ENCODE results near the gene LARGE1. TPM values are rescaled to one million over a fixed set of nuclear protein-coding genes. Genes with fewer than 3 reads are reported as not detected.
A peak's percentile ranks its signal among the peaks of the same experiment; 100 is the strongest.

LARGE1 gene
- total RNA-seq, 1 donor from 2014 or later, result 140 TPM

DNA sequence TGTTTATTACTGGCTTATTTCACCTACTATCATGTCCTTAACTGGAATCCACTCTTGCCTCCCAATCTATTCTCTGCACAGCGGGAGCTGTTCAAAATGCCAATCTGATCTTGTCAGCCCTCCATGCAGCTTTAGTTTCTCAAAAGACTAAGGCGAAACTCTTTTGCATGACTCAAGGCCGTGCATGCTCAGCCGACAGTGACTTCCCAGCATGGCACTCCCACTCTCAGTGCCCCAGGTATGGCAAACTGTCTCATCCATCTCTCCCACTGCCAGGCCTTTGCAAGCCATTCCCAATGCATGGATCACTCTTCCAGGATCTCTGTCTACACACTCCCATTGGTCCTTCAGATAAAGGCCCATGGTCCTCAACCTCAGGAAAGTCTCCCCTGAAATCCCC lies 245.9 kb downstream of the LARGE1 start:
- ATAC-seq (ENCODE audit: poor library complexity), result no peak
- intact Hi-C loops (cut with DNase I), result no loop called here

DNA sequence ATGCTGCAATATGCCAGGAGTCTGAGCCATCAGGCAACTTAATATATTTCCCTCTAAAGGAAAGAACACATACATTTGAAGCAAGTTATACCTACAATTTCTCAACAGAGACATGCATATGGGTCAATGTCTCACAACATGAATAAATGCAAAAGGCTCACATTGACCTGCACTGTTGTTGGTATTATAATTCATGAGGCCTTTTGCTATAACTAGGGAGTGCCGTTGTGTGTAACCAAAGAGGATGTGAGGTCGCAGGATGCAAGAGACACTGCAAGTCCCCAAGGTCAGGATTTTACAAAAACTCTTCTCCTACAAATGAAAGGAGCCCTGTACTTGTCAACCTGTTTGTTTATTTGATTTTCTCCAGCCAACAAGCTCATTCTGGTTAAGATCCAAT lies 250.5 kb downstream of the LARGE1 start:
- intact Hi-C loops (cut with DNase I), result no loop called here
- no peak for DNase-seq
- ATAC-seq (ENCODE audit: poor library complexity), result no peak

More for the DNA sequence above, 245.9 kb downstream of the LARGE1 start:
- DNase-seq, result no peak

DNA sequence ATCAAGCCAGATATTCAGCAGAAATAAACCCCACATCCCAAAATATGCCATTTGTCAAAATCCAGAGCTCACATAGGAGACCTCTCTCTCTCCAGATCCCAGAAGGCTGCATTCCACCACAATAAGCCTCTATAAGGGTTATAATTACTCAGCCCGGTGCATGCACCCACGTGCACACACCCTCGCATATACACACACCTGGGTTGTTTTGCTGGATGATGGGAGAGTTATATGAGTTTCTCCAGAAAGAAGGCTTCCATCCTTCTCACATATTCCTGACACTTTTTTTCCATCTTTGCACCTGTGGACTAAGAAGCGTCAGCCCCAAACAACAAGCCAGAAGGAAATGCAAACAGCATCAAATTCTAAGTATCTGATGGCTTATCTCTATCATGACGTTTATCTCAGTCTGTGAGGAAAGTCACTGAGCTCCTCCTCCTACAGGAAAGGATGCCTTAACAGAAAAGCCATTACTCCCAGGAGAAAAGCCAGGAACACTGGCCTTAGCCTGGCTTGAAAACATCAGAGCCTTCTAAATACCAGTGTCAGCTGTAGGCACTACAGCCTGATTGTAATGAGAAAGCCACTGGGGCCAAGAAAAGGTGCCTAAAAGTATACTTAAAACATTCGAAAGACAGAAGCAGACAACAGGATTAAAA lies 253.2 kb downstream of the LARGE1 start:
- no peak for ATAC-seq (ENCODE audit: poor library complexity)
- intact Hi-C loops (cut with DNase I), result no loop called here

DNA sequence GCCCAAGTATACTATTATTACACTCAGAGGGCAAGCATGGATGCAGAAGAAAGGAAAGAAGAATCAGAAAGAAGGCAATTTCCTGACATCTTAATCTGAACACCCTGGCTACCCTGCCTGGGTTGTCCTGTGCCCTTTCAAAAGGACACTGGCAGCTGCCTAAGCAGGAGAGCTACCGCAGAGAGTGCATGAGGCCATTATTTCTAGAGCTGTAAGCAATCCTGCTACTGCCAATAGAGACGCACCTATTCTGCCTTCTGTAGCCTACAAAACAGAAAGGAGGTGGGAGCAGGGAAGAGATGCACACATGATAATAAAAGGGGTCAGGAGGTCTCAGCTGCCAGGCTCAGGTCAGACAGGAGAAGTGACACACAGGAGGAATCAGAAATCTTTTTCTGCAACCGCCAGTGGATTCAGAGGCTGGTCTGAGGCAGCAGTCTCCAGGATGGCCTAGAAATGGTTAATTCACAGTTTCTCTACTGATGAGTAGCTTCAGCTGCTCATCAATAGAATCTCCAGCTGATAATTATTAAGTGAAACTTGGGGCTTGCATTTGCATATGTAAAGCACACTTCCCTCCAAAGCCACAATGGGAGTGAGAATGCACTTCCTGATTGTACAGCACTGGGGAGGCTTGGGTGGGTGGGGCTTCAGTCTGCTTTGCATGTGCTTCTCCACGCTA lies 253.9 kb downstream of the LARGE1 start:
- peak; percentile 48 for ATAC-seq (ENCODE audit: poor library complexity)
- intact Hi-C loops (cut with DNase I), result no loop called here
- DNase-seq, result no peak

More for the DNA sequence above, 253.2 kb downstream of the LARGE1 start:
- no peak for DNase-seq

DNA sequence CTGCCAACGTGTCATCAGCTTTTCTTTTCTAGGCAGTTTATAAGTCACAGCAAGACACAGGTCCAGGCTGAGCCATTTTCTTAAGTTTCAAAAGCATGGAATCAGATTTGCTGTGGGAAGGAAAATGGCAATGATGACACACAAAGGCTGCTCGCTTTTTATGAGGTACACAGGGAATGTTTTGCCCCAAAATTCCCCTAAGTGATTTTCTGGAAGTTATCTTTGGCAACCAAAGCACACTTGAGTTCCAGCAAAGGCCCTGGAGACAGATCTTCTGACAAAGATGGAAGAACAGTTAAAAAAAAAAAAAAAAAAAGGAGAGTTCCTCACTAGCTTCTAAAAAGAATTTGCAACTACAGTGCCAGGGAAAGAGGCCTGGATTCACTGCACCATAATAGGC lies 260.8 kb downstream of the LARGE1 start:
- peak; percentile 58 for ATAC-seq (ENCODE audit: poor library complexity)
- no peak for DNase-seq
- intact Hi-C loops (cut with DNase I), result loop anchor here (10.0 kb wide), 1 partner anchor 255 kb away; no protein-coding TSS in a partner anchor

DNA sequence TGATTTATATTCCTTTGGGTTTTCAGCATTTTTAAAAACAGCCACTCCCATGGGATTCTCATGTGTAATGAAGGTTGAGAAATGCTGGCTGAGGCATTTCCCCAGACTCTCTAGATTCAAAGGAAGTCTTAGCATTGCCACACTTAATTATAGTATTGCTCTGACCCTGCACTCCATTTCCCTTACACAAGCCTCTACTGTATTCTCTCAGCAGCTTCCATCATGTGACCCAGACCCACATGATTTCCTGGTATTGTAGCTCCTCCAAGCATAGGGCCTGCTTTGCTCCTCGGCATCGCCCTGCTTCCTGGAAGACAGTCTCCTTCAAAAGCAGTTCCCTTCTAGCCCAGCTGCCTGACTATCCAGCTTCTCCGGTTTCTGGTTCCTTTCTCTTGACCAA lies 261.5 kb downstream of the LARGE1 start:
- DNase-seq (peak; percentile 61), ATAC-seq (ENCODE audit: poor library complexity) (peak; percentile 67)
- intact Hi-C loops (cut with DNase I), result loop anchor here (10.0 kb wide), 1 partner anchor 256 kb away; no protein-coding TSS in a partner anchor

DNA sequence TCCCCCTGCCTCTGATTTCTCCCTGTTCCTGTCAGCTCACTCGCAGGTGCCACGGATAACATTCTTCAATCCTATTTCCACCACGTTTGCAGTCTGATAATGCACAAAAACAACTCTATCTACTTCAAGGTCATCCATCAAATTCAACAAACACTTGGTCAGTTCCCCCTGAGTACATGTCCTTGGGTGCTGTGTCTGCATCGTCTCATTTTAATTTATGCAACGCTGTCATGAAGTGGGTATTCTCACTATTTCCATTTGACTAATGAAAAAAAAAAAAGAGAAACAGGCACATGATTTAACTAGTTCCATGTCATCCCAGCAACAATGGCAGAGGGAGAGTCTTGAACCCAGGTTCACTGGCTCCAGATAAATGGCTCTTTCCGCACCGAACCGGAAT lies 262.6 kb downstream of the LARGE1 start:
- intact Hi-C loops (cut with DNase I), result loop anchor here (10.0 kb wide), 1 partner anchor 257 kb away; no protein-coding TSS in a partner anchor
- ATAC-seq (ENCODE audit: poor library complexity), result peak; percentile 31
- no peak for DNase-seq

DNA sequence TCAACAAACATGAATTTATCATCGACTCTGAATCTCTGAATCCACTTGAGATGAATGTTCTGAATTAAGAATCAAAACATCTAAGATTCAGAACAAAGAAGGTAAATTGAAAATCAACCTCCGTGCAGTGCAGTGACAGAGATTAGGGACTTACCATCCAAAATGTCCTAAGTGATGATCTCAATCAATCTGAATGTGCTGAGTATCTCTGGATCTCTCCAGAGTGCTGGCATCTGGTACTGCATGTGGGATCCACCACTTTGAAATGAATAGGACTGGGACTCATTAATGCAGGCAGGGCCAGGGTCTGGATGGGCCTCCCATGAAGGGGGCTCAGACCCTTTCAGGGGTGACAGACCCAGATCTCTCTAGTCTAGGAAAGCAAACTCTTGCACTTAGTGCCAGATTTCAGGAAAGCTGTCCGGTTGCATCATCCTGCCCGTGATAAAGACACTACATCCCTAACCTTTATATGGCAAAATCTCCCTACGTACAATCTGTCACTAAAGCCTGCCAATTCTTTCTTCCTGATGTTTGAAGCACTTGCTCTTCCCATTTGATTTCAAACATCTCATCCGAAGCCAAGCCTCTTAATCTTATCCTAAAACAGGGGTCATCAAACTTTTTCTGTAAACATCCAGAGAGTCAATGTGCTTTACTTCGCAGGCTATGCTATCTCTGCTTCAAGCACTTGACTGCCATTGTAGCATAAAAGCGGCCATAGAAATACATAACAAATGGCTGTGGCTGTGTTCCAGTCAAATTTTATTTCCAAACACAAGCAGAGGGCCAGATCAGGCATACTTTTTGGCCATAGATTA lies 263.3 kb downstream of the LARGE1 start:
- intact Hi-C loops (cut with DNase I), result loop anchor here (10.0 kb wide), 1 partner anchor 258 kb away; no protein-coding TSS in a partner anchor
- ATAC-seq (ENCODE audit: poor library complexity) (peak; percentile 42), DNase-seq (no peak)

DNA sequence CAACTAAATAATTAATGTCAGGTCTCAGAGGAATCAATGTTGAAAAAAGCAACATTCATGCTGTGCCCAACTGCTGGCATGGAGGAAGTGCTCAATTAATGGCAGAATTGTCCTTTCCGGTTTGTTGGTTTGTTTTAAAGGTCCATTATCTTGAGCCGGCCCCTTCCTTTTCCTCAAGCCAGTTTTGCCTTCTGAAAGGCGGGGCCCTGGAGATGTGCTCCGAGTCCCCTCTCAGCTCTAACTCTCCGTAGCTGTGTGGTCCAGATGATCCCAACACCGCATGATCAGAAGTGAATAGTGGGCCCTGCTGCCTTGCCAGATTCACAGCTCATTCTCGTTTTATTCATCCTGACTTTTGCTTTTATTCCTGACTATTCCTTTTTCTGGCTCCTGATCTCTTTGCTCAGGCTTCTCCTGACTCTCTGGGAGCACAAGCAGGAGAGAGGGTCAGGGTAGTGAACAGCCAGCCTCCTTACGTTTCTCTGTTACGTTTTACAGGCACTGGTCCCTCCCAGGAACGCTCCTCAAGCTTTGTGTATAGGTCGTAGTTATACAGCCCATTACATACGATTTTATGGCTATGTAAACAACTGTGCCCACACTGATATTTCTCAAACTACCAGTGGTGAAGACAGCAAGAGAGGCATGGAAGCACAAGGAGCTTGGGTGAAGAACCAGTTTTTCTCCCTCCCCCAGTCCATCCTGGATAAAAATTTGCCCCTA lies 265.9 kb downstream of the LARGE1 start:
- intact Hi-C loops (cut with DNase I), result loop anchor here (10.0 kb wide), 1 partner anchor 260 kb away; no protein-coding TSS in a partner anchor
- DNase-seq (no peak), ATAC-seq (ENCODE audit: poor library complexity) (no peak)

DNA sequence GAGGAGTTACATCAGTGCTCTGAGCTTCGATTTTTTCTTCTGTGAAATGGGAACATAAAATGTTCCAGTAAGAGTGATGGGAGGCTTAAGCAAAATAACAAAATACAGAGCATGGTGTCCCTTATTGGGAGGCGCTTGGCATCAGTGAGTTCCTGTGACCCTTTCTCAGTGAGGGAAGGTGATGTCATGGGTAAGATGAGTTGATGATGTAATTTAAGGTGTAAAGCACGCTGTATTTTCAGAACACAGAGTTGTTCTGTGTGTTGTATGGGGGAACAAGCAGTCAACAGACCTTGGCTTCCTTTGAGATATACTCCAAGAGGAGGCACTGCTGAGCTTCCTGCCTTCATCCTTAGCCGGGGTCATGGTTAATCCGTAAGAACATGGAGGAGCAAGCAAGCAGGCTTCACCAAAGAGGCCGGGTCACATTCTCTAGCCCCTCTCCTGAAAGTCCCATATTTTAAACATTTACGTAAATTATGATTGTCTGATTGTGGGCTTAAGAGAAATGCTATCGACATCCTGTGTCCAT lies 266.7 kb downstream of the LARGE1 start:
- no peak for ATAC-seq (ENCODE audit: poor library complexity)
- no peak for DNase-seq
- intact Hi-C loops (cut with DNase I), result loop anchor here (10.0 kb wide), 1 partner anchor 261 kb away; no protein-coding TSS in a partner anchor

DNA sequence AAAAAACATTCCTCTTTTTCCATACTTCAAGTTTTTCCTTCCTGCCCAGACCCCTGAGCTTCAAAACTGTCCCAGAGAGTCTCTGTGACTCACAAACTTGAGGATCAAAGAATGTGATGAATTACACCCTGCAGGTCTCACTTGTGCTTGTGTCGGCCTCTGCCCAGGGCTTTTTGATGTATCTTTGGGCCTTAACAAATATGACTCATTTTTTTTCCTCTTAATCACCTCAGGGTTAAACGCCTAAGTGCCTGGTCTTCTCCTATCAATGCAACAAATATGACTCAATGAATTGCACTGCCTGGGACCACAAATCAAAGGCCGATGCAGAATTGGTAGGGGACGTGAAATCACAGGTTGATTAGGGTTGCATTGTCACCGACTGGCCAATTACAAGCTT lies 267.7 kb downstream of the LARGE1 start:
- no peak for ATAC-seq (ENCODE audit: poor library complexity)
- intact Hi-C loops (cut with DNase I), result loop anchor here (10.0 kb wide), 1 partner anchor 262 kb away; no protein-coding TSS in a partner anchor
- no peak for DNase-seq

DNA sequence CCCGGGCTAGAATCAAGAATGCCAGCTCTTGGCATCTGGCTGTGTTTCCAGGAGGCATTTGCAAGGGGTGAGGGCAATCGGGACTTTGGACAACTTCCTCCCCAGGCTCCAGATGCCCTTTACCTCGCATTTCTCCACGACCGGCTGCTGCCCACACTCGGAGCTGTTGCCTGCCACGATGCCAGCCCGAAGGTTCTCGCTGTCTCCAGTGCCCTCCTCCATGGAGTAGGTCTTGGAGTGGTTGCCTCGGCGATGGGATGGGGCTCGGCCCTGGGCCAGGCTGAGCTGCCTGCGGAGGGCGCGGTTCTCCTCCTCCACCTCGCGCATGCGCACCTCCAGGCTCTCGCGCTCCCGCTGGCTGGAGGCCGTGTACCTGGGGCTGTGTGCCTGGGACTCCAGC lies 270.0 kb downstream of the LARGE1 start:
- intact Hi-C loops (cut with DNase I), result loop anchor here (10.0 kb wide), 1 partner anchor 265 kb away; no protein-coding TSS in a partner anchor
- DNase-seq (peak; percentile 44), ATAC-seq (ENCODE audit: poor library complexity) (peak; percentile 28)

DNA sequence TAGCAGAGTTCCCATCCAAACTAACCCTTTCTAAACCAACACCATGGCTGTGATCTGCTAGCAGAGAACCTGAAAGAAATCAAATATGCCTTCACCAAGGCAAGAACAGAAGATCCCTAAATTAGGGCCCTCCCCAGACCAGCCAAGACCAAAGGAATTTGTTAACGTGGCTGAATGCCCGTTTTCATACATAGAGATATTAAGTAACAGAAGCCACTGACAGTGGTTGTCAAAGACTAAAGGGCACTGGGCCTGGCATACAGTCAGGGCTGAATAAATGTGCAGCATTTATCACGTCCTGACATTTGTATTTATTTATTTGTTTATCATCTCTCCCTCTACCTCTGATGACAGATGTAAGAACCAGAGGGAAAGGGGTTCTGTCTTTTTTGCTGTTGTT lies 271.8 kb downstream of the LARGE1 start:
- DNase-seq, result no peak

DNA sequence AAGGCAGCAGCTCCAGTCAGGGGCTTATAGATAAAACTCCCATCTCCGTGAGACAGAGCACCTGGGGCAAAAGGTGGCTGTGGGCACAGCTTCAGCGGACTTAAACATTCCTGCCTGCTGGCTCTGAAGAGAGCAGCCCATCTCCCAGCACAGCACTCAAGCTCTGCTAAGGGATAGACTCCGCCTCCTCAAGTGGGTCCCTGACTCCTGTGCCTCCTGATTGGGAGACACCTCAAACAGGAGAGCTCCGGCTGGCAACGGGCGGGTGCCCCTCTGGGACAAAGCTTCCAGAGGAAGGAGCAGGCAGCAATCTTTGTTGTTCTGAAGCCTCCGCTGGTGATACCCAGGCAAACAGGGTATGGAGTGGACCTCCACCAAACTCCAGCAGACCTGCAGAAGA lies 279.4 kb downstream of the LARGE1 start:
- DNase-seq (no peak), ATAC-seq (ENCODE audit: poor library complexity) (no peak)
- intact Hi-C loops (cut with DNase I), result no loop called here

More for the DNA sequence above, 271.8 kb downstream of the LARGE1 start:
- peak; percentile 80 for ATAC-seq (ENCODE audit: poor library complexity)
- intact Hi-C loops (cut with DNase I), result no loop called here

DNA sequence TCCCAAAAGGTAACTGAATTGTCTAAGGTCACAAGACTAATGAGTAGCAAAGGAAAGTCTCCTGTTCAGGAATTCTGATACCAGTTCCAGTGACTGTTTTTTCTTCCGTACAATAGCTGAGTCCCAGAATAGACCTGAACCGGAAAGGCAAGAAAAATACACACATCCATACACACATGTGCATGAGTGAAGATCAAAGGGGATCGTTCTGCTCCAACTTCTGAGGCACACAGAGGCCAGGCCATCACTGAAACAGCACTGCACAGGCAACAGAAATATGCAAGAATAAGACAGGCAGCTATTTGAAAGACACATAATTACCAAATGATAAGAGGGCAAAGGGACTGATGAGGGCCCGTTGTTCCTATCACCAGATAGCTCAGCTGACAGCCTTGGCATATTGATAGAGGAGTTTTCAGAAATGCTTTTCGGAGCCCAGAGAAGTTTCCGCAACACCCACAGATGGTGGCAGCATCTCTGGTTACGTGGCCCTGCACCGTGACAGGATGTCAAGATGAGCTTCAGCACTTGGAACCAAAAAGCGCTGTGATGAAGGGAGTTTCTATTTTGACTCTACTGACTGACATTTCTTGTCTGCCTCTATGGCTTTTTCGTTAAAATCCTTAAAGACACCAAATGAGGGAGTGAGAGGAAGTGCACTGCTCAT lies 280.6 kb downstream of the LARGE1 start:
- DNase-seq (no peak), ATAC-seq (ENCODE audit: poor library complexity) (peak; percentile 86)
- intact Hi-C loops (cut with DNase I), result no loop called here

DNA sequence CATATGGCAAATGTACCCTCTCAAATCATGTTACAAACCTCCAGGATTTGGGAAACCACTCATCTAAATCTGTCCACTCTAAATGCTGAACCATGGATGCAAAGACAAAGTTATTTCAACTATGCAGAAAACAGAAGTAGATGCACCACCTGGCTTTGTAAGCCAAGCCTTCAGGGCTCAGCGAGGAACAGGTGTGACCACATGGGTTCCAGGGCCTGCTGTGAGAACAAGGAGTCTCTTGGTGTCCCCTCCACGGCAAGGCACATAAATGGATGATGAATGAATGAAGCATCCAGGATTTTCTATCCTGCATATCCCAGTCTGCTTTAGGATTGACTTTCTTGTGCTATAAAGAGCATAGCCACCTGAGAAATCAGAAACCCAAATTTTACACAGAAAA lies 284.5 kb downstream of the LARGE1 start:
- intact Hi-C loops (cut with DNase I), result no loop called here
- no peak for DNase-seq

DNA sequence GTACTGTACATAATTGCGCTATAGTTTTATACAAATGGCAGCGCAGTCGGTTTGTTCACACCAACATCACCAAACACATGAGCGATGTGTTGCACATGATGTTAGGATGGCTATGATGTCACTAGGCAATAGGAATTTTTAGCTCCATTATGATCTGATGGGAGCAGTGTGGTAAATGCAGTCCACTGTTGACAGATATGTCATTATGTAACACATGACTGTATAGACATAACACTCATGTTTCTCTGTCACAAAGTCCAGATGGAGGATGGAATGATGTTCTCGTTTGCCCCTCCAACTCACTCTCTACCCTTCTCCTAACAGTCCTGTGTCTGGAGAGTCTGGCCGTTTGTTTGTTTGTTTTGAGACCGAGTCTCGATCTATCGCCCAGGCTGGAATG lies 288.5 kb downstream of the LARGE1 start:
- DNase-seq (no peak), ATAC-seq (ENCODE audit: poor library complexity) (no peak)
- intact Hi-C loops (cut with DNase I), result no loop called here

More for the DNA sequence above, 284.5 kb downstream of the LARGE1 start:
- ATAC-seq (ENCODE audit: poor library complexity), result no peak

DNA sequence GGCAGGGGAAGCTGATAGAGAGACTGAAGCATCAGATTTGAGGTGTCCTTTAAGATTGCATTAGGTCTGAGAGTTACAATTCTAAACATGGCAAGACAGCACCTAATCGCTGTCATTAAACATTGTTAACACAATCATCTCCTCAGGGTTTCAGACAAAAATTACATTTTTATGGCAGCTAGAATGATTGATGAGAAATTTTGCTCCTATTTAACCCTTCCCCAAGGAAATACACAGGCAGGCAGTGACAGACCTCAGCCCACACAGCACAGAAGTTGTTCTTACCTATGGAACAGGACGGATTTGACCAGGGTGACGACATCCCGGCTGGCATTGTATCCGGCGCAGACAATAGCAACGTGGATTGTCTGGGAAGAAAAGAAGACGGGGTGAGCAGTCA lies 294.3 kb downstream of the LARGE1 start:
- no peak for DNase-seq
- ATAC-seq (ENCODE audit: poor library complexity), result no peak
- intact Hi-C loops (cut with DNase I), result no loop called here

All from Right ventricle myocardium superior (tissue), 1 donor.